Activated CD8-positive, alpha-beta T cell treated with anti-CD3 and anti-CD28 coated beads for 36 hours (primary cell): Measurements from ENCODE around the gene RRM1. TPM values are rescaled to one million over a fixed set of nuclear protein-coding genes. Genes with fewer than 3 reads are reported as not detected.

Experiments
- ATAC-seq: fragments of 200-7000 bp; cut with Tn5 transposase; one replicate; pipeline ENCODE4 v1.10.0; 2021; ENCODE audit warnings: mild to moderate bottlenecking, moderate library complexity
- CTCF ChIA-PET: fragments of 350-600 bp; sonication (Branson Sonifier 250); formaldehyde crosslinking; loops from one replicate; lab custom pipeline; 2021; ENCODE audit warnings: antibody characterized with exemption; lab: Charles Lee
- POLR2A ChIA-PET: fragments of 350-600 bp; sonication (Branson Sonifier 250); formaldehyde crosslinking; loops from one replicate; lab custom pipeline; 2021; ENCODE audit warnings: antibody characterized with exemption; lab: Charles Lee
- DNase-seq: peaks from one replicate; pipeline ENCODE4 v3.0.0-alpha.2; 2020
- H3K27ac Mint-ChIP-seq: one replicate; pipeline ENCODE4 v1.8.0; 2021; ENCODE audit warnings: mild to moderate bottlenecking, mixed read lengths
- H3K27me3 Mint-ChIP-seq: one replicate; pipeline ENCODE4 v1.8.0; 2021; ENCODE audit warnings: mixed read lengths
- H3K36me3 Mint-ChIP-seq: one replicate; pipeline ENCODE4 v1.8.0; 2021; ENCODE audit warnings: low read depth, mixed read lengths
- H3K4me1 Mint-ChIP-seq: one replicate; pipeline ENCODE4 v1.8.0; 2021; ENCODE audit warnings: low read depth, mixed read lengths
- H3K4me3 Mint-ChIP-seq: one replicate; pipeline ENCODE4 v1.8.0; 2021; ENCODE audit warnings: mild to moderate bottlenecking, moderate library complexity, mixed read lengths
- H3K9me3 Mint-ChIP-seq: one replicate; pipeline ENCODE4 v1.8.0; 2021; ENCODE audit warnings: mixed read lengths
- intact Hi-C: fragments of 100-400 bp; cut with micrococcal nuclease; formaldehyde crosslinking; loops from one replicate; pipeline ENCODE4 v1.10.0; 2022
- total RNA-seq, 2 experiments: library from RNA; stranded (reverse); gene quantifications; one replicate each; pipeline ENCODE4 v1.2.3, GENCODE V29; 2021
- TF ChIP-seq, protein P1 (sequence below): fragments of 200-600 bp; IDR thresholded peaks from one replicate; pipeline ENCODE4 v1.8.0; 2022; ENCODE audit warnings: antibody characterized with exemption, mild to moderate bottlenecking

RRM1 gene
- total RNA-seq, 2 experiments from 2014 or later: 192 to 194 TPM

DNA sequence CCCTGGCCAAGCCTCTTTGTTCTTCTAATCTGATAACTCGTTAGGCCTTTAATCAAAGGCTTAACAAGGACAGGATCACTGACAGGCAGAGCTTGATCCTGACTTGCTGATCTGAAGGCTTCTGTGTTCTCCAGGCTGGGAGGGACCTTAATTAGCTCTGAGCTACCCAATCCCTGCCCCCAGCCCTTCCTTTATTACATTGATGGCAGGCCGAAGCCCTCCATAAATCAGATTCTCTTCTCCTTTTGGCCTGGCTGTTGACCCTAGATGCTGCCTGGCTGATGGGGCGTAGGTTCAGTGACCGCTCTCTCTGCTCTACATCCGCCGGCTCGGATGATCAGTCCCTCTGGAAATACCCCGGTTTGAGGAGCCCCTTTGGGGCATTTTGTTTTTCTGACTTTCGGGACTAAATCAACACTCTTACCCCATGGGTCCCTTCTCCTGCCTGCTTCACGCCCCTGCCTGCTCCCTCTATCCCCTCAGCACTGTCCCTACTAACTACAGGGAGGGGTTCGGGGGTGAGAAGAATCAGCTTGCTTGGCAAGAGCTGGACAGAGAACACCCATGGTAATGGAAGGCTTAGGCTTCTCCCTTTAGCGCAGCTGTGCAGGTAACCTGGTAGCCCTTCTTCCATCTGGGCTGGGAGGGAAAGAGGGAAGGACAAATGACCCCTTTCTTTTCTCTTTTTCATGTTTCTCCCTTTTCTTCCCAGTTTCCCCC is 10.0 kb upstream of the RRM1 start:
- TF ChIP-seq, protein P1, sequence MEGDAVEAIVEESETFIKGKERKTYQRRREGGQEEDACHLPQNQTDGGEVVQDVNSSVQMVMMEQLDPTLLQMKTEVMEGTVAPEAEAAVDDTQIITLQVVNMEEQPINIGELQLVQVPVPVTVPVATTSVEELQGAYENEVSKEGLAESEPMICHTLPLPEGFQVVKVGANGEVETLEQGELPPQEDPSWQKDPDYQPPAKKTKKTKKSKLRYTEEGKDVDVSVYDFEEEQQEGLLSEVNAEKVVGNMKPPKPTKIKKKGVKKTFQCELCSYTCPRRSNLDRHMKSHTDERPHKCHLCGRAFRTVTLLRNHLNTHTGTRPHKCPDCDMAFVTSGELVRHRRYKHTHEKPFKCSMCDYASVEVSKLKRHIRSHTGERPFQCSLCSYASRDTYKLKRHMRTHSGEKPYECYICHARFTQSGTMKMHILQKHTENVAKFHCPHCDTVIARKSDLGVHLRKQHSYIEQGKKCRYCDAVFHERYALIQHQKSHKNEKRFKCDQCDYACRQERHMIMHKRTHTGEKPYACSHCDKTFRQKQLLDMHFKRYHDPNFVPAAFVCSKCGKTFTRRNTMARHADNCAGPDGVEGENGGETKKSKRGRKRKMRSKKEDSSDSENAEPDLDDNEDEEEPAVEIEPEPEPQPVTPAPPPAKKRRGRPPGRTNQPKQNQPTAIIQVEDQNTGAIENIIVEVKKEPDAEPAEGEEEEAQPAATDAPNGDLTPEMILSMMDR: no peak
- DNase-seq: no peak
- H3K4me3 Mint-ChIP-seq: no peak overlapping the region
- H3K9me3 Mint-ChIP-seq: no peaks in the 10 kb centered on the region
- POLR2A ChIA-PET: interaction anchor here (1.1 kb wide), 1 partner anchor 243 kb away, joined by 3 read pairs; no protein-coding TSS in a partner anchor
- intact Hi-C loops: no loop called here
- H3K4me1 Mint-ChIP-seq: peaks cover 18% of the 10 kb centered on the region
- no peak overlapping the region for H3K27ac Mint-ChIP-seq
- no peak for ATAC-seq
- H3K27me3 Mint-ChIP-seq: no peaks in the 10 kb centered on the region
- H3K36me3 Mint-ChIP-seq: peaks cover 33% of the 10 kb centered on the region
- CTCF ChIA-PET: interaction anchor here (1.0 to 7.2 kb wide), 4 partner anchors 11 to 276 kb away, joined by 3 to 59 read pairs (median 4); partner anchors contain the start of gene PGAP2

DNA sequence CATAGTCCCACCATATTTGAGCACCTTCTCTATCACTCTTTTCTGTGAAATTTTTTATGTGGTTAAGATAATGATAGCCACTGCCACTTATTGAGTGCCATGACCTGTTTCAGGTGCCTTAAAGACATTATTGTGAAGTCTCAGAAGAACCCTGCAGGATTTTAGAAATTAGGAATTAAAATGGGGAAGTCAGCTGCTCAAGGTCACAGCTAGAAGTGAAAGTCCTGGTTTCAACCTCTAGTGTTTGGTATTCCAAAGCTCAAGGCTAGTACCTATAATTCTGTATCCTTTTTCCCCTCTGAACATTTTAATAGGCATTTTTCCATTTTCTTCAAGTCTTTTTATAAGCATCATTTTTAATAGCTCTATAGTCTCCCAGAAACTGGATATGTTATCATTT is 9.0 kb upstream of the RRM1 start:
- TF ChIP-seq, protein P1: no peak
- Mint-ChIP-seq H3K27ac (no peak overlapping the region), H3K36me3 (peaks cover 43% of the 10 kb centered on the region), H3K27me3 (no peaks in the 10 kb centered on the region), H3K4me3 (no peak overlapping the region), H3K9me3 (no peaks in the 10 kb centered on the region), H3K4me1 (peaks cover 28% of the 10 kb centered on the region)
- ChIA-PET CTCF (interaction anchor here (1.5 to 7.2 kb wide), 2 partner anchors 12 to 277 kb away, joined by 3 to 59 read pairs; partner anchors contain the start of gene PGAP2), POLR2A (interaction anchor here (1.1 kb wide), 1 partner anchor 244 kb away, joined by 3 read pairs; no protein-coding TSS in a partner anchor)
- intact Hi-C loops: no loop called here
- DNase-seq: no peak
- no peak for ATAC-seq

DNA sequence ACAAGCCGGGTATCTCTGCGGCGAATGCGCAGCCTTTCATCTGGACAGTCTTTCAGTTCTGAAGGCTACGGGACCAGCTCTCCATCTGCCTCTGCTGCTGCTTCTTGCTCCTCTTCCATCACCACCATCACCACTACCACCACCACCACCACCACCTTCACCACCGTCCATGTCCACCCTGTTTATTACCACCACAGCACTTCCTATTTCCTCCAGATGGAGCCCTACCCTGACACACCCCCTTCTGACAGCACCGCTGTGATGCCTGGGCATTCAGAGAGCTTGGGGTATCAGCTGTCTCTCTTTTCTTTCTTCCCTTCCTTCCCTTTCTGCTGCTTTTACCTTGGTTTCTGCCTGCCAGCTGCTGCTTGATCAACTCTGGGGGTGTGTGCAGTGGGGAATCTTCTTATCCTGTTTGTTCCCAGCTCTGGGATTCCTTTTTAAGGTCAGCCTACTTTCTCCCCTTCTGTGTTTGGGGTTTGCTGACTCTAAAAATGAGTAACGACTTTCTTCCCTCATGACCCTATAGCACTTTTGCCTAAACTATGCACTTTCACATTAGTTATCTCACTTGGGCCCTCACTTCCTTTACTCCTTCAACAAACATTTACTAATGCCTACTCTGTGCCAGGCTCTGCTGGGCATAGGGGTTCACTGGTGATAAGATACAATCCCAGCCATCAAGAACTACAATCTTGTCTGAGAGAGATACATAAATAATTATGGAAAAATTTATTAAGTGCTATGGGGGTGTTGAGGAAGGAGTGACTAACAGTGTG is 7.8 kb upstream of the RRM1 start:
- Mint-ChIP-seq H3K9me3 (no peaks in the 10 kb centered on the region), H3K4me1 (peaks cover 40% of the 10 kb centered on the region), H3K36me3 (peaks cover 48% of the 10 kb centered on the region), H3K27me3 (no peaks in the 10 kb centered on the region), H3K27ac (peak overlapping the region; percentile 51), H3K4me3 (no peak overlapping the region)
- ChIA-PET CTCF (interaction anchor here (7.2 kb wide), 1 partner anchor 14 kb away, joined by 59 read pairs; no protein-coding TSS in a partner anchor), POLR2A (no interaction called here)
- intact Hi-C loops: no loop called here
- DNase-seq (no peak), ATAC-seq (no peak)
- TF ChIP-seq, protein P1: no peak

DNA sequence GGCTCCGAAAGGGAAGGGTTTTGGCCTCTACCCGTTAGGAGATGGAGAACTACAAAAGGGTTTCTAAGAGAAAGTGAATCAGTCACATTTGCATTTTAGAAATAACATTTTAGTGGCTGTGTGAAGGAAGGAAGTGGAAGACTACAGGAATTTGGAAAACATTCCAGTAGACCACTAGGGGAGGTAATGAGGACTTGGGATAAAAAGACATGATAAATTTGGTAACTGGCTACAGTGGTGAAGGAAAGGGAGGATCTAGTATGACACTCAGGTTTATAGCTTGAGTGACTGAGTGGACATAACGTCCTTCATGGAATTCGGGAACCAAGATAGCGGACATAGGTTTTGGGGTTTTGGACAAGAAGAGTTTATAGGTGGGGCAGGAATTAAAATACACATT is 7.0 kb upstream of the RRM1 start:
- peaks cover 54% of the 10 kb centered on the region for H3K36me3 Mint-ChIP-seq
- DNase-seq (no peak), ATAC-seq (no peak)
- H3K27me3 Mint-ChIP-seq: no peaks in the 10 kb centered on the region
- ChIA-PET CTCF (interaction anchor here (1.0 to 7.2 kb wide), 2 partner anchors 14 to 238 kb away, joined by 4 to 59 read pairs; no protein-coding TSS in a partner anchor), POLR2A (no interaction called here)
- peak overlapping the region; percentile 51 for H3K27ac Mint-ChIP-seq
- H3K4me3 Mint-ChIP-seq: no peak overlapping the region
- TF ChIP-seq, protein P1: no peak
- intact Hi-C loops: no loop called here
- H3K9me3 Mint-ChIP-seq: no peaks in the 10 kb centered on the region
- H3K4me1 Mint-ChIP-seq: peaks cover 48% of the 10 kb centered on the region
